Measurements from ENCODE around the gene DES. TPM values are rescaled to one million over a fixed set of nuclear protein-coding genes. Genes with fewer than 3 reads are reported as not detected.

Gene DES
- total RNA-seq, 2 experiments from 2014 or later = not detected

- ATAC-seq (ENCODE audit: low read depth) (no peak), DNase-seq (no peak)
- H3K27ac Mint-ChIP-seq = no peak overlapping the region
- H3K4me1 Mint-ChIP-seq = peaks cover 8% of the 10 kb centered on the region
- POLR2A ChIA-PET = interaction anchor here (1.8 kb wide), 1 partner anchor 36 kb away, joined by 4 read pairs; the partner anchor contains the start of gene GMPPA
- H3K4me3 Mint-ChIP-seq = no peak overlapping the region
- H3K36me3 Mint-ChIP-seq = no peaks in the 10 kb centered on the region
- H3K27me3 Mint-ChIP-seq = no peaks in the 10 kb centered on the region
- no peaks in the 10 kb centered on the region for H3K9me3 Mint-ChIP-seq
Measured at GRCh38 chr2:219462349-219462748, 44.2 kb downstream of the DES start.

- no peak overlapping the region for H3K27ac Mint-ChIP-seq
- ATAC-seq (ENCODE audit: low read depth) = no peak
- H3K36me3 Mint-ChIP-seq = no peaks in the 10 kb centered on the region
- peaks cover 3% of the 10 kb centered on the region for H3K4me1 Mint-ChIP-seq
- no peaks in the 10 kb centered on the region for H3K27me3 Mint-ChIP-seq
- H3K9me3 Mint-ChIP-seq = no peaks in the 10 kb centered on the region
- no peak for DNase-seq
- no peak overlapping the region for H3K4me3 Mint-ChIP-seq
- POLR2A ChIA-PET = no interaction called here
Measured at GRCh38 chr2:219464286-219465032, 46.3 kb downstream of the DES start.

GRCh38 chr2:219465659-219466561, 47.7 kb downstream of the DES start:
- POLR2A ChIA-PET = no interaction called here
- no peaks in the 10 kb centered on the region for H3K36me3 Mint-ChIP-seq
- DNase-seq (no peak), ATAC-seq (ENCODE audit: low read depth) (no peak)
- no peak overlapping the region for H3K4me3 Mint-ChIP-seq
- no peaks in the 10 kb centered on the region for H3K4me1 Mint-ChIP-seq
- no peaks in the 10 kb centered on the region for H3K9me3 Mint-ChIP-seq
- H3K27me3 Mint-ChIP-seq = no peaks in the 10 kb centered on the region
- no peak overlapping the region for H3K27ac Mint-ChIP-seq

- Mint-ChIP-seq H3K4me1 (no peaks in the 10 kb centered on the region), H3K4me3 (no peak overlapping the region), H3K27me3 (no peaks in the 10 kb centered on the region), H3K27ac (no peak overlapping the region), H3K9me3 (no peaks in the 10 kb centered on the region), H3K36me3 (no peaks in the 10 kb centered on the region)
- DNase-seq (no peak), ATAC-seq (ENCODE audit: low read depth) (no peak)
- POLR2A ChIA-PET = interaction anchor here (1.5 kb wide), 1 partner anchor 15 kb away, joined by 3 read pairs; no protein-coding TSS in a partner anchor
Measured at GRCh38 chr2:219466816-219467735, 48.9 kb downstream of the DES start.

- Mint-ChIP-seq H3K4me1 (no peaks in the 10 kb centered on the region), H3K27ac (no peak overlapping the region), H3K27me3 (no peaks in the 10 kb centered on the region), H3K4me3 (no peak overlapping the region), H3K36me3 (no peaks in the 10 kb centered on the region), H3K9me3 (no peaks in the 10 kb centered on the region)
- POLR2A ChIA-PET = interaction anchor here (1.5 kb wide), 1 partner anchor 14 kb away, joined by 3 read pairs; no protein-coding TSS in a partner anchor
- no peak for DNase-seq
- no peak for ATAC-seq (ENCODE audit: low read depth)
Measured at GRCh38 chr2:219467736-219468075, 49.5 kb downstream of the DES start.

- Mint-ChIP-seq H3K4me1 (no peaks in the 10 kb centered on the region), H3K4me3 (no peak overlapping the region), H3K9me3 (no peaks in the 10 kb centered on the region), H3K27ac (no peak overlapping the region), H3K36me3 (no peaks in the 10 kb centered on the region), H3K27me3 (no peaks in the 10 kb centered on the region)
- ATAC-seq (ENCODE audit: low read depth) = no peak
- POLR2A ChIA-PET = interaction anchor here (1.5 kb wide), 1 partner anchor 13 kb away, joined by 3 read pairs; no protein-coding TSS in a partner anchor
- no peak for DNase-seq
Measured at GRCh38 chr2:219468410-219469185, 50.4 kb downstream of the DES start.

GRCh38 chr2:219469186-219469724, 51.1 kb downstream of the DES start:
- POLR2A ChIA-PET = no interaction called here
- Mint-ChIP-seq H3K27ac (no peak overlapping the region), H3K9me3 (no peaks in the 10 kb centered on the region), H3K36me3 (no peaks in the 10 kb centered on the region), H3K27me3 (no peaks in the 10 kb centered on the region), H3K4me3 (no peak overlapping the region), H3K4me1 (no peaks in the 10 kb centered on the region)
- no peak for DNase-seq
- ATAC-seq (ENCODE audit: low read depth) = no peak

GRCh38 chr2:219470429-219470828, 52.3 kb downstream of the DES start:
- Mint-ChIP-seq H3K27me3 (no peaks in the 10 kb centered on the region), H3K27ac (peak overlapping the region; percentile 35), H3K9me3 (no peaks in the 10 kb centered on the region), H3K4me3 (no peak overlapping the region), H3K4me1 (no peaks in the 10 kb centered on the region), H3K36me3 (no peaks in the 10 kb centered on the region)
- DNase-seq = no peak
- no peak for ATAC-seq (ENCODE audit: low read depth)
- POLR2A ChIA-PET = no interaction called here

GRCh38 chr2:219471476-219472371, 53.5 kb downstream of the DES start:
- ATAC-seq (ENCODE audit: low read depth) (no peak), DNase-seq (no peak)
- POLR2A ChIA-PET = no interaction called here
- H3K36me3 Mint-ChIP-seq = no peaks in the 10 kb centered on the region
- H3K27me3 Mint-ChIP-seq = no peaks in the 10 kb centered on the region
- no peaks in the 10 kb centered on the region for H3K9me3 Mint-ChIP-seq
- no peak overlapping the region for H3K4me3 Mint-ChIP-seq
- H3K27ac Mint-ChIP-seq = no peak overlapping the region
- peaks cover 2% of the 10 kb centered on the region for H3K4me1 Mint-ChIP-seq

GRCh38 chr2:219472629-219473187, 54.5 kb downstream of the DES start:
- Mint-ChIP-seq H3K9me3 (no peaks in the 10 kb centered on the region), H3K27ac (no peak overlapping the region), H3K4me1 (peaks cover 2% of the 10 kb centered on the region), H3K27me3 (no peaks in the 10 kb centered on the region), H3K36me3 (no peaks in the 10 kb centered on the region), H3K4me3 (no peak overlapping the region)
- DNase-seq (no peak), ATAC-seq (ENCODE audit: low read depth) (no peak)
- POLR2A ChIA-PET = no interaction called here

- no peaks in the 10 kb centered on the region for H3K9me3 Mint-ChIP-seq
- POLR2A ChIA-PET = no interaction called here
Measured at GRCh38 chr2:219473511-219473910, 55.3 kb downstream of the DES start.

More at GRCh38 chr2:219473511-219473910, 55.3 kb downstream of the DES start:
- peaks cover 2% of the 10 kb centered on the region for H3K4me1 Mint-ChIP-seq
- no peak for DNase-seq
- ATAC-seq (ENCODE audit: low read depth) = no peak
- no peaks in the 10 kb centered on the region for H3K36me3 Mint-ChIP-seq
- H3K27ac Mint-ChIP-seq = no peak overlapping the region
- no peaks in the 10 kb centered on the region for H3K27me3 Mint-ChIP-seq
- H3K4me3 Mint-ChIP-seq = no peak overlapping the region

Data from activated naive CD8-positive, alpha-beta T cell treated with anti-CD3 and anti-CD28 coated beads, Interleukin-2, amount 10 ng/mL, durations not matched to agents 7 days and 5 days (primary cell).